Activated naive CD8-positive, alpha-beta T cell treated with anti-CD3 and anti-CD28 coated beads for 36 hours (primary cell): ENCODE results near the gene PRDM2. TPM values are rescaled to one million over a fixed set of nuclear protein-coding genes. Genes with fewer than 3 reads are reported as not detected.

Experiments used
- DNase-seq: peaks from one replicate; pipeline ENCODE4 v3.0.0; 2021
- H3K27ac Mint-ChIP-seq: one replicate; pipeline ENCODE4 v1.8.0; 2022; ENCODE audit warnings: mild to moderate bottlenecking, moderate library complexity, mixed read lengths
- H3K27me3 Mint-ChIP-seq: one replicate; pipeline ENCODE4 v1.8.0; 2022; ENCODE audit warnings: mild to moderate bottlenecking, mixed read lengths
- H3K36me3 Mint-ChIP-seq: one replicate; pipeline ENCODE4 v1.8.0; 2021; ENCODE audit warnings: mild to moderate bottlenecking, mixed read lengths
- H3K4me1 Mint-ChIP-seq: one replicate; pipeline ENCODE4 v1.8.0; 2021; ENCODE audit warnings: mixed read lengths
- H3K4me3 Mint-ChIP-seq: one replicate; pipeline ENCODE4 v1.8.0; 2022; ENCODE audit warnings: mild to moderate bottlenecking, moderate library complexity, mixed read lengths
- H3K9me3 Mint-ChIP-seq: one replicate; pipeline ENCODE4 v1.8.0; 2022; ENCODE audit warnings: mixed read lengths
- total RNA-seq, 2 experiments: library from RNA; stranded (reverse); gene quantifications; one replicate each; pipeline ENCODE4 v1.2.3, GENCODE V29; 2021

PRDM2 gene
- total RNA-seq, 2 experiments from 2014 or later: 47.3 to 57.5 TPM

GRCh38 chr1:13762642-13763041 lies 62.7 kb downstream of the PRDM2 start:
- Mint-ChIP-seq H3K4me3 (no peak overlapping the region), H3K27ac (no peak overlapping the region), H3K27me3 (no peaks in the 10 kb centered on the region), H3K9me3 (no peaks in the 10 kb centered on the region), H3K36me3 (peaks cover 11% of the 10 kb centered on the region), H3K4me1 (peaks cover 72% of the 10 kb centered on the region)
- DNase-seq: no peak

- H3K27ac Mint-ChIP-seq: peak overlapping the region; percentile 62
- H3K4me3 Mint-ChIP-seq: no peak overlapping the region
- no peaks in the 10 kb centered on the region for H3K9me3 Mint-ChIP-seq
- peaks cover 69% of the 10 kb centered on the region for H3K4me1 Mint-ChIP-seq
- H3K27me3 Mint-ChIP-seq: no peaks in the 10 kb centered on the region
- peaks cover 9% of the 10 kb centered on the region for H3K36me3 Mint-ChIP-seq
- DNase-seq: no peak
Measured at GRCh38 chr1:13763222-13763621, 63.2 kb downstream of the PRDM2 start.

GRCh38 chr1:13763991-13764390 lies 64.0 kb downstream of the PRDM2 start:
- no peak overlapping the region for H3K4me3 Mint-ChIP-seq
- DNase-seq: peak; percentile 16
- peaks cover 9% of the 10 kb centered on the region for H3K36me3 Mint-ChIP-seq
- no peaks in the 10 kb centered on the region for H3K27me3 Mint-ChIP-seq
- peaks cover 71% of the 10 kb centered on the region for H3K4me1 Mint-ChIP-seq
- no peak overlapping the region for H3K27ac Mint-ChIP-seq
- H3K9me3 Mint-ChIP-seq: no peaks in the 10 kb centered on the region

- Mint-ChIP-seq H3K27me3 (no peaks in the 10 kb centered on the region), H3K9me3 (no peaks in the 10 kb centered on the region), H3K27ac (peak overlapping the region; percentile 29), H3K4me1 (peaks cover 71% of the 10 kb centered on the region), H3K4me3 (no peak overlapping the region), H3K36me3 (peaks cover 9% of the 10 kb centered on the region)
- DNase-seq: no peak
Measured at GRCh38 chr1:13764588-13765332, 64.8 kb downstream of the PRDM2 start.

- peak overlapping the region; percentile 1 for H3K27ac Mint-ChIP-seq
- no peaks in the 10 kb centered on the region for H3K9me3 Mint-ChIP-seq
- peaks cover 10% of the 10 kb centered on the region for H3K36me3 Mint-ChIP-seq
- peaks cover 61% of the 10 kb centered on the region for H3K4me1 Mint-ChIP-seq
- no peak overlapping the region for H3K4me3 Mint-ChIP-seq
- DNase-seq: no peak
- no peaks in the 10 kb centered on the region for H3K27me3 Mint-ChIP-seq
Measured at GRCh38 chr1:13766592-13767564, 66.9 kb downstream of the PRDM2 start.

GRCh38 chr1:13769212-13769611 lies 69.2 kb downstream of the PRDM2 start:
- Mint-ChIP-seq H3K27me3 (no peaks in the 10 kb centered on the region), H3K27ac (peak overlapping the region; percentile 45), H3K4me1 (peaks cover 43% of the 10 kb centered on the region), H3K9me3 (no peaks in the 10 kb centered on the region), H3K4me3 (no peak overlapping the region), H3K36me3 (peaks cover 11% of the 10 kb centered on the region)
- no peak for DNase-seq

GRCh38 chr1:13769830-13770229 lies 69.8 kb downstream of the PRDM2 start:
- H3K27ac Mint-ChIP-seq: peak overlapping the region; percentile 34
- H3K4me1 Mint-ChIP-seq: peaks cover 40% of the 10 kb centered on the region
- H3K27me3 Mint-ChIP-seq: no peaks in the 10 kb centered on the region
- no peaks in the 10 kb centered on the region for H3K9me3 Mint-ChIP-seq
- no peak overlapping the region for H3K4me3 Mint-ChIP-seq
- peaks cover 13% of the 10 kb centered on the region for H3K36me3 Mint-ChIP-seq
- no peak for DNase-seq

- Mint-ChIP-seq H3K4me1 (peaks cover 33% of the 10 kb centered on the region), H3K9me3 (no peaks in the 10 kb centered on the region), H3K27ac (peak overlapping the region; percentile 62), H3K36me3 (peaks cover 8% of the 10 kb centered on the region), H3K4me3 (no peak overlapping the region), H3K27me3 (no peaks in the 10 kb centered on the region)
- DNase-seq: no peak
Measured at GRCh38 chr1:13770743-13771142, 70.8 kb downstream of the PRDM2 start.

- no peak for DNase-seq
- Mint-ChIP-seq H3K27me3 (no peaks in the 10 kb centered on the region), H3K27ac (no peak overlapping the region), H3K4me3 (no peak overlapping the region), H3K9me3 (no peaks in the 10 kb centered on the region), H3K36me3 (peaks cover 8% of the 10 kb centered on the region), H3K4me1 (peaks cover 24% of the 10 kb centered on the region)
Measured at GRCh38 chr1:13771745-13772144, 71.8 kb downstream of the PRDM2 start.

GRCh38 chr1:13772271-13772670 lies 72.3 kb downstream of the PRDM2 start:
- H3K4me1 Mint-ChIP-seq: peaks cover 21% of the 10 kb centered on the region
- H3K4me3 Mint-ChIP-seq: no peak overlapping the region
- H3K27ac Mint-ChIP-seq: no peak overlapping the region
- H3K27me3 Mint-ChIP-seq: no peaks in the 10 kb centered on the region
- H3K9me3 Mint-ChIP-seq: no peaks in the 10 kb centered on the region
- no peak for DNase-seq
- peaks cover 8% of the 10 kb centered on the region for H3K36me3 Mint-ChIP-seq

- H3K27ac Mint-ChIP-seq: no peak overlapping the region
- H3K27me3 Mint-ChIP-seq: no peaks in the 10 kb centered on the region
- H3K9me3 Mint-ChIP-seq: no peaks in the 10 kb centered on the region
- H3K4me3 Mint-ChIP-seq: no peak overlapping the region
- peaks cover 15% of the 10 kb centered on the region for H3K4me1 Mint-ChIP-seq
- DNase-seq: no peak
- H3K36me3 Mint-ChIP-seq: peaks cover 18% of the 10 kb centered on the region
Measured at GRCh38 chr1:13774121-13774520, 74.1 kb downstream of the PRDM2 start.

GRCh38 chr1:13775459-13775858 lies 75.5 kb downstream of the PRDM2 start:
- Mint-ChIP-seq H3K4me3 (no peak overlapping the region), H3K4me1 (peaks cover 9% of the 10 kb centered on the region), H3K27ac (no peak overlapping the region), H3K36me3 (peaks cover 28% of the 10 kb centered on the region), H3K9me3 (no peaks in the 10 kb centered on the region), H3K27me3 (no peaks in the 10 kb centered on the region)
- no peak for DNase-seq

GRCh38 chr1:13775916-13776315 lies 75.9 kb downstream of the PRDM2 start:
- Mint-ChIP-seq H3K36me3 (peaks cover 33% of the 10 kb centered on the region), H3K27me3 (no peaks in the 10 kb centered on the region), H3K4me3 (no peak overlapping the region), H3K4me1 (peaks cover 6% of the 10 kb centered on the region), H3K9me3 (no peaks in the 10 kb centered on the region), H3K27ac (no peak overlapping the region)
- DNase-seq: no peak

- no peaks in the 10 kb centered on the region for H3K9me3 Mint-ChIP-seq
- H3K36me3 Mint-ChIP-seq: peaks cover 48% of the 10 kb centered on the region
- no peak for DNase-seq
- no peak overlapping the region for H3K4me3 Mint-ChIP-seq
- peaks cover 24% of the 10 kb centered on the region for H3K4me1 Mint-ChIP-seq
- H3K27ac Mint-ChIP-seq: no peak overlapping the region
- H3K27me3 Mint-ChIP-seq: no peaks in the 10 kb centered on the region
Measured at GRCh38 chr1:13778431-13778830, 78.4 kb downstream of the PRDM2 start.

- Mint-ChIP-seq H3K9me3 (no peaks in the 10 kb centered on the region), H3K4me1 (peaks cover 33% of the 10 kb centered on the region), H3K27ac (no peak overlapping the region), H3K4me3 (no peak overlapping the region), H3K36me3 (peaks cover 45% of the 10 kb centered on the region), H3K27me3 (no peaks in the 10 kb centered on the region)
- DNase-seq: no peak
Measured at GRCh38 chr1:13779930-13780329, 79.9 kb downstream of the PRDM2 start.
